ENCODE measurements around the gene CCDC34.

DNA sequence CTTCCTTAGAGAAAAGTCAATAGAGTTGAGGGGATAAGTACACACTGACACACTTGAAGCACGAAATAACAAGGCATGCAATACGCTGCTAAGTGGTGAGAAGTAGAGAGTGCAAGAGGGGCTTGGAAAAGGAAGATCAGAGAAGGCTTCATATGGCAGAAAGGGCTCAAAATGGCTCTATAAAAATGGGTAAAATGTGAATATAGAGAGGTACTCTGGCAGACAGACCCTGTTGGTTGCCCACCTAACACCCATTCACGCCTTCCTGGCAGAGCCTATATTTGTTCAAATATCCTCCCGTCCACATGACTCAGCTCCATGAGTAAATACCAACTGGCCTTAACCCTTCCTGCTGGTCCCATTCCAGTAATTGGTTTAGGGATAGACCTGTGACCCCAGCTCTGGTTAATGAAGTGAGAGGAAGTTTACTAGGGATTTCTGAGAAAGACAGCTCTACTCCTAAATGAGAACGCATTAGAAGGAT, 38.9 kb upstream of the CCDC34 start:
- no peak for TF ChIP-seq CTCF (IDR thresholded peaks at IDR 0.05)
- no peak for TF ChIP-seq EZH2 (IDR thresholded peaks at IDR 0.05)

Measured in neural progenitor cell (in vitro differentiated cells).